Urothelium cell line (cell line): ENCODE results near the gene GGT7.

Experiments used
- DNase-seq: peaks from one replicate; pipeline ENCODE4 v3.0.0; 2011; ENCODE audit warnings: low spot score, mixed read lengths
- FAIRE-seq: peaks from 2 replicates; lab custom pipeline; 2011; peaks lifted over from hg19 to GRCh38; lab: Jason Lieb, UNC

Gene GGT7

DNA sequence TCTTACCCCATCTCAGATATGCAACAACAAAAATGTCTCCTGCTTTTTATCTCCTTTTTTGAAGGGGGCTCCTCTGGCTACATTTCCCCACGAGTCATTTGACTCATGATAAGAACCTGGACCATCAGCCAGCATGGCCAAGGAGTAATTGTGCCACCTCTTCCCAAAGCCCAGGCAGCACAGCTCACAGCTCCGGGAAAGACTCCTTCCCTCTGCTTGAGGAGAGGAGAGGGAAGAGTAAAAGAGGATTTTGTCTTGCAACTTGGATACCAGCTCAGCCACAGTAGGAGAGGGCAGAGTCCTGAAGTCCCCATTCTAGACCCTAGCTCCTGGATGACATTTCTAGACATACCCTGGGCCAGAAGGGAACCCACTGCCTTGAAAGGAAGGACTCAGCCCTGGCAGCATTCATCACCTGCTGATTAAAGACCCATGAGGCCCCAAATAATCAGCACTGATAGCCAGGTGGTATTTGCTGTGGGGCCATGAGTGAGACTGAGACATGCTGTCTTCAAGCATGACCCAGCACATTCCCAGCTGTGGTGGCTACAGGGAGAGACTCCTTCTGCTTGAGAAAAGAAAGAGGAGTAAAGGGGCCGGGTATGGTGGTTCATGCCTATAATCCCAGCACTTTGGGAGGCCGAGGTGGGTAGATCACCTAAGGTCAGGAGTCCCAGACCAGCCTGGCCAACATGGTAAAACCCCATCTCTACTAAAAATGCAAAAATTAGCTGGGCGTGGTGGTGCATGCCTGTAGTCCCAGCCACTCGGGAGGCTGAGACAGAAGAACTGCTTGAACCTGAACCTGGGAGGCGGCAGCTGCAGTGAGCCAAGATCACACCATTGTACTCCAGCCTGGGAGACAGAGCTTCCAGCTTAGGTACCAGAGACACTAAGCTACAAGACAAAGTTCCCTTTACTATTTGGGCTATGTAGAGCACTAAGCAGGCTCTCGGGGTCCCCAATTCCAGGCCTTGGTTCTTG, 75.4 kb downstream of the GGT7 start:
- FAIRE-seq (no peak), DNase-seq (no peak)
